Measurements from ENCODE around the gene CSNK1G2.
A peak's percentile ranks its signal among the peaks of the same experiment; 100 is the strongest.

CSNK1G2 gene

GRCh38 chr19:1931445-1931844 lies 9.5 kb upstream of the CSNK1G2 start:
- Mint-ChIP-seq H3K4me3 (no peak overlapping the region), H3K27me3 (no peaks in the 10 kb centered on the region), H3K27ac (no peak overlapping the region), H3K9me3 (peaks cover 4% of the 10 kb centered on the region), H3K4me1 (peaks cover 51% of the 10 kb centered on the region), H3K36me3 (peaks cover 6% of the 10 kb centered on the region)
- ATAC-seq = no peak

GRCh38 chr19:1932395-1932794 lies 8.6 kb upstream of the CSNK1G2 start:
- Mint-ChIP-seq H3K36me3 (peaks cover 9% of the 10 kb centered on the region), H3K9me3 (peaks cover 4% of the 10 kb centered on the region), H3K27ac (peak overlapping the region; percentile 85), H3K4me1 (peaks cover 55% of the 10 kb centered on the region), H3K4me3 (peak overlapping the region; percentile 6), H3K27me3 (no peaks in the 10 kb centered on the region)
- ATAC-seq = no peak

- peak; percentile 71 for ATAC-seq
- Mint-ChIP-seq H3K27ac (peak overlapping the region; percentile 85), H3K36me3 (peaks cover 9% of the 10 kb centered on the region), H3K9me3 (peaks cover 4% of the 10 kb centered on the region), H3K4me1 (peaks cover 55% of the 10 kb centered on the region), H3K4me3 (peak overlapping the region; percentile 10), H3K27me3 (no peaks in the 10 kb centered on the region)
Observed at GRCh38 chr19:1933244-1933643, 7.7 kb upstream of the CSNK1G2 start.

GRCh38 chr19:1933942-1934341 lies 7.0 kb upstream of the CSNK1G2 start:
- Mint-ChIP-seq H3K9me3 (peaks cover 4% of the 10 kb centered on the region), H3K27me3 (no peaks in the 10 kb centered on the region), H3K4me1 (peaks cover 52% of the 10 kb centered on the region), H3K27ac (peak overlapping the region; percentile 85), H3K36me3 (peaks cover 9% of the 10 kb centered on the region), H3K4me3 (no peak overlapping the region)
- ATAC-seq = no peak

GRCh38 chr19:1935484-1936208 lies 5.3 kb upstream of the CSNK1G2 start:
- peaks cover 4% of the 10 kb centered on the region for H3K9me3 Mint-ChIP-seq
- peak overlapping the region; percentile 10 for H3K27ac Mint-ChIP-seq
- peaks cover 9% of the 10 kb centered on the region for H3K36me3 Mint-ChIP-seq
- no peak for ATAC-seq
- no peaks in the 10 kb centered on the region for H3K27me3 Mint-ChIP-seq
- H3K4me1 Mint-ChIP-seq = peaks cover 50% of the 10 kb centered on the region
- H3K4me3 Mint-ChIP-seq = no peak overlapping the region

GRCh38 chr19:1936430-1936829 lies 4.5 kb upstream of the CSNK1G2 start:
- Mint-ChIP-seq H3K36me3 (peaks cover 9% of the 10 kb centered on the region), H3K27me3 (no peaks in the 10 kb centered on the region), H3K4me1 (peaks cover 50% of the 10 kb centered on the region), H3K9me3 (peaks cover 4% of the 10 kb centered on the region), H3K4me3 (no peak overlapping the region), H3K27ac (peak overlapping the region; percentile 4)
- no peak for ATAC-seq

- ATAC-seq = no peak
- no peak overlapping the region for H3K4me3 Mint-ChIP-seq
- no peaks in the 10 kb centered on the region for H3K27me3 Mint-ChIP-seq
- peaks cover 9% of the 10 kb centered on the region for H3K36me3 Mint-ChIP-seq
- peak overlapping the region; percentile 4 for H3K27ac Mint-ChIP-seq
- peaks cover 4% of the 10 kb centered on the region for H3K9me3 Mint-ChIP-seq
- H3K4me1 Mint-ChIP-seq = peaks cover 54% of the 10 kb centered on the region
Observed at GRCh38 chr19:1936916-1937610, 3.9 kb upstream of the CSNK1G2 start.

- peaks cover 4% of the 10 kb centered on the region for H3K9me3 Mint-ChIP-seq
- peaks cover 57% of the 10 kb centered on the region for H3K4me1 Mint-ChIP-seq
- no peak for ATAC-seq
- H3K36me3 Mint-ChIP-seq = peaks cover 9% of the 10 kb centered on the region
- no peak overlapping the region for H3K4me3 Mint-ChIP-seq
- H3K27ac Mint-ChIP-seq = no peak overlapping the region
- no peaks in the 10 kb centered on the region for H3K27me3 Mint-ChIP-seq
Observed at GRCh38 chr19:1938071-1938470, 2.9 kb upstream of the CSNK1G2 start.

- H3K4me3 Mint-ChIP-seq = peak overlapping the region; percentile 95
- no peaks in the 10 kb centered on the region for H3K27me3 Mint-ChIP-seq
- peaks cover 49% of the 10 kb centered on the region for H3K4me1 Mint-ChIP-seq
- H3K9me3 Mint-ChIP-seq = no peaks in the 10 kb centered on the region
- ATAC-seq = peak; percentile 73
- H3K27ac Mint-ChIP-seq = peak overlapping the region; percentile 96
- no peaks in the 10 kb centered on the region for H3K36me3 Mint-ChIP-seq
Observed at GRCh38 chr19:1942078-1942933, 1.3 kb downstream of the CSNK1G2 start.

- Mint-ChIP-seq H3K4me3 (peak overlapping the region; percentile 95), H3K27me3 (no peaks in the 10 kb centered on the region), H3K36me3 (no peaks in the 10 kb centered on the region), H3K27ac (peak overlapping the region; percentile 96), H3K9me3 (no peaks in the 10 kb centered on the region), H3K4me1 (peaks cover 49% of the 10 kb centered on the region)
- no peak for ATAC-seq
Observed at GRCh38 chr19:1942934-1943555, 2.1 kb downstream of the CSNK1G2 start.

- no peaks in the 10 kb centered on the region for H3K9me3 Mint-ChIP-seq
- peak overlapping the region; percentile 95 for H3K4me3 Mint-ChIP-seq
- ATAC-seq = no peak
- H3K36me3 Mint-ChIP-seq = no peaks in the 10 kb centered on the region
- H3K27ac Mint-ChIP-seq = peak overlapping the region; percentile 96
- no peaks in the 10 kb centered on the region for H3K27me3 Mint-ChIP-seq
- peaks cover 53% of the 10 kb centered on the region for H3K4me1 Mint-ChIP-seq
Observed at GRCh38 chr19:1943661-1944087, 2.7 kb downstream of the CSNK1G2 start.

GRCh38 chr19:1944088-1944915 lies 3.3 kb downstream of the CSNK1G2 start:
- Mint-ChIP-seq H3K36me3 (peaks cover 3% of the 10 kb centered on the region), H3K27ac (peak overlapping the region; percentile 96), H3K4me1 (peaks cover 59% of the 10 kb centered on the region), H3K27me3 (no peaks in the 10 kb centered on the region), H3K9me3 (no peaks in the 10 kb centered on the region), H3K4me3 (peak overlapping the region; percentile 95)
- no peak for ATAC-seq

- Mint-ChIP-seq H3K9me3 (no peaks in the 10 kb centered on the region), H3K27ac (no peak overlapping the region), H3K36me3 (peaks cover 7% of the 10 kb centered on the region), H3K27me3 (no peaks in the 10 kb centered on the region), H3K4me3 (no peak overlapping the region), H3K4me1 (peaks cover 57% of the 10 kb centered on the region)
- ATAC-seq = no peak
Observed at GRCh38 chr19:1944916-1945561, 4.1 kb downstream of the CSNK1G2 start.

GRCh38 chr19:1945899-1946298 lies 4.9 kb downstream of the CSNK1G2 start:
- H3K4me3 Mint-ChIP-seq = no peak overlapping the region
- peaks cover 54% of the 10 kb centered on the region for H3K4me1 Mint-ChIP-seq
- H3K27ac Mint-ChIP-seq = peak overlapping the region; percentile 39
- no peaks in the 10 kb centered on the region for H3K9me3 Mint-ChIP-seq
- H3K36me3 Mint-ChIP-seq = peaks cover 7% of the 10 kb centered on the region
- no peaks in the 10 kb centered on the region for H3K27me3 Mint-ChIP-seq
- ATAC-seq = no peak

Measured in stimulated activated memory B cell treated with anti-CD40 and anti-IgM and Interleukin-4, amounts not matched to agents 10 μg/mL and 1 μg/mL and 100 μg/mL, for 72 hours (primary cell).